ENCODE data around the gene FOXO6.

FOXO6 gene

DNA sequence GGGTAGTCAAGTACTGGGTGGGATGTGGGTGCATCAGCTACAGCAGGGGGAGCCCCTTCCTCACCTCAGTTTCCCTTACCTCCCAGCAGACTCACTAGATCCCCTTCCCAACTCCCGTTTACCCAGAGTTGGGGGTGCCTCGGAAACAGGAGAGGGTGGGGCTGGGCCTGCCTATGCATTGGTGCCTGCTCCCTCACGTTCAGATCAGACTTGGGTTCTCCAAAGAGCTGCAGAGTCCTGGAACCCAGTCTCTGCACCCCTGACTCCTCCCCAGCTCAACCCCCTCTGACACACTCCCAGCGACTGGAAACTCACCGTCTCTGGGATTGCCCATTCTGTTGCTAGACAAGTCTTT lies 6.0 kb downstream of the FOXO6 start:
- DNase-seq (ENCODE audit: low spot score): no peak

DNA sequence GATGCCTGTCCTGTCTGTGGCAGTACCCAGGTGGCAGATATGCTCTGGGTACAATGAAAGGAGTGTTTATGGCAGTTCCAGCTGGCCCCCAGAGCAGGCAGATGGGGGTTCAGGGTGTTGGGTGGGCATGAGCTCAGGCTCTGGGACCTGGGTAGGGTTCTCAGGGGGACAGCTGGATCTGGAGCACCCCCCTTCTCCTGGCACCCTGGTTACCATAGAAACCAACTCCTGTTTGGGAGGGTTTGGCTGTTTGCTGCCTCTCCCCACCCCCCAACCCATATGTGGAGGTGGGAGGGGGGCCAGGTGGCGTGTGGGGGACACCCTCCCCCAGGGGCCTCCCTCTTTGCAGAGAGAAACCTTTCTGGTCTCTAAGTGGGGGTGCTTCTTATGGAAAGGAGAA lies 7.1 kb downstream of the FOXO6 start:
- no peak for DNase-seq (ENCODE audit: low spot score)

DNA sequence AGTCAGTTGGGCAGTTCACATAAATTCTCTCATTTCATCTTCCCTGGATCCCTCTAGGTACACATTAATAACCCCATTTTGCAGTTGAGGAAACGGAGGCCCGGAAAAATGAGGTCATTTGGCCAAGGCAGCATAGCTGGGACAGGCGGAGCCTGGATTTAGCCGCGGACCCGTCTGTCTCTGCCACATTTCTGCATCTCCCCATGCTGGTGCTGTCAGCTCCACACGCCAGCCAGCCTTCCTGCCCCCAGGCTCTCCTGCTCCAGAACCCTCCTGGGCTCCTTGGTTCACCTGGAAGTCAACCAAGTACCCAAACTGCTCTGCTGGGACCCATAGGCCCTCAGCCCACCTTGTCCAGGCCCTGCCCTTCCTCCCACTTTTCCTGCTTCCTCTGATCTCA lies 7.6 kb downstream of the FOXO6 start:
- DNase-seq (ENCODE audit: low spot score): no peak

DNA sequence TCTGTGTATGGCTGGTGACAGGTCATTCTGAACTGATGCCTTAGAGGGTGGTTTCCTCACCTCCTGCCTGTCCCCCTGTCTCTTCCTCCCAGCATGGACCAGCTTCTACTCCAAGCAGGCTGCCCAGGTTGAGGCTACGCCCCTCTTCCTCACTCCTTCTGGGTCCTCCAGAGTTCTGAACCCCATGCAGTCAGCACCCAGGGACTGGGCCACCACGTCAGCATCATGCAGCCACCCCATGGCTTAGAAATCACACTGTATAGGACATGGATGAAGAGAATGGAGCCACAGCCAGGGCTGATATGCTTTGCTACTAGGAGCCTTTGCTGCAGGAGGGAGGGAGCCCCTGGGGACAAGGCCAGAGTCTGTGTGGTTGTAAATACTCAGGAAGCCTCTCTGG lies 8.3 kb downstream of the FOXO6 start:
- DNase-seq (ENCODE audit: low spot score): no peak

- no peak for DNase-seq (ENCODE audit: low spot score)
Observed at GRCh38 chr1:41370225-41370624, 9.0 kb downstream of the FOXO6 start.

GRCh38 chr1:41370756-41371420 lies 9.7 kb downstream of the FOXO6 start:
- DNase-seq (ENCODE audit: low spot score): no peak

DNA sequence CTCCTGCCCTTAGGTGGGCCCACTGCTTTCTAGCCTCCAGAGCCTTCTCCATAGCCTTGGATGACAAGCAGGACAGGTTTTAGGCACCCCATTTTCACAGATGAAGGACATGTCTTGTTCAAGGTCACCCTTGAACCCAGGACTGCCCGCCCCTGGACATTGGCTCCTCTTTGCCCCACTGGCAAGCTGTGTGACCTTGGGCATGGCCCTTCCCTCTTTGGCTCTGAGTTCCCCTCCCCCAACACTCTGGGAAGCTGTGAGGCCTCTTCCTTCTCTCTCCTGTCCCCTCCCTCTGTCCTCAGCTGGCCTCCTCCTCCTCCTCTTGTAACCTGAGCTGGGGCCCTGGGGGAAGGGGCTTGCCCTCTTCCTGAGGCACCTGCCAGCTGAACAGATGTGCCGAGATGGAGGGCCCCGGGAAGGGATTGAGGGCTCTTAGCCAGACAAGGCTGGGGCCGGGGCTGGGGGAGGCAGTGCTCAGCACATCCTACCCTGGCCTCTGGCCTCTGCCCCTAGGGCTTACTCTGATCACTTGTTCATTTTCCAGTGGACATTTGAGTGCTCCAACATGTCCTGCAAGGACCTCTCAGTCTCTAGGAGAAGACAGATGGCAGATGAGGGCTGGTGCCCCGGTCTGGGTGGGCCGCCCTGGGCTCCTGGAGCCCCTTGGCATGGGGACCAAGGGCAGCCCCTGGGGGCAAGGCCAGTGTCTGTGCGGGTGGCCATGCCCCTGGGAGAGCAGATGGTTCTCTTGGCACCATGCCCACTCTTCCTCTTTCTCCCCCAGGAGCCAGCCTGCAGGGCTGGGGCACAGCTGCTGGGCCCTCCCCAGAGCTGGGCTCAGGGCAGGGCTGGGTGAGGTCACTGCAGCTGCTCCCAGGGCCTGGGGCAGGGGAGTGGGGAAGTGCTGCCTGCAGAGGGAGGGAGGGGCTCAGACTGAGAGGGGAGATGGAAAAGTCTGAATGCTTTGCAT lies 10.7 kb downstream of the FOXO6 start:
- DNase-seq (ENCODE audit: low spot score): peak; percentile 83

DNA sequence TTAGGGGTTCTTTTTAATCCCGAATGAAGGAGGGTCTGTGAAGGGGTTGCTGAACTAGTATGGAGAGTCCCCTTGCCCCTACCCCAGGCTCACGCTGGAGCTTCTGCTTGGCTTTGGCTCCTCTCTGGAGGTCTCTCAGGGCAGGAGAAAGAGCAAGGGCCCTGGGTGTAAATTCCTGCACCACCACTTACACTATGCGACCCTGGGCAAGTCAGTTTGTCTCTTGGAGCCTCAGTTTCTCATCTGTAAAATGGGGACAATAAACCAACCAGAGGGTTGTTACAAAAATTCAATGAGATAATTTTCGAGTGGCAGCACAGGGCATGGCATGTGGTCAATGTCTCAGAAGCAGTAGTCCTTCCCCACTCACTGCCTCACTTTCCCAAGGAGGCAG lies 11.4 kb downstream of the FOXO6 start:
- DNase-seq (ENCODE audit: low spot score): no peak

GRCh38 chr1:41373373-41373772 lies 12.1 kb downstream of the FOXO6 start:
- no peak for DNase-seq (ENCODE audit: low spot score)

- no peak for DNase-seq (ENCODE audit: low spot score)
Observed at GRCh38 chr1:41374711-41375110, 13.5 kb downstream of the FOXO6 start.

- no peak for DNase-seq (ENCODE audit: low spot score)
Observed at GRCh38 chr1:41377397-41377796, 16.2 kb downstream of the FOXO6 start.

GRCh38 chr1:41378222-41378621 lies 17.0 kb downstream of the FOXO6 start:
- DNase-seq (ENCODE audit: low spot score): no peak

DNA sequence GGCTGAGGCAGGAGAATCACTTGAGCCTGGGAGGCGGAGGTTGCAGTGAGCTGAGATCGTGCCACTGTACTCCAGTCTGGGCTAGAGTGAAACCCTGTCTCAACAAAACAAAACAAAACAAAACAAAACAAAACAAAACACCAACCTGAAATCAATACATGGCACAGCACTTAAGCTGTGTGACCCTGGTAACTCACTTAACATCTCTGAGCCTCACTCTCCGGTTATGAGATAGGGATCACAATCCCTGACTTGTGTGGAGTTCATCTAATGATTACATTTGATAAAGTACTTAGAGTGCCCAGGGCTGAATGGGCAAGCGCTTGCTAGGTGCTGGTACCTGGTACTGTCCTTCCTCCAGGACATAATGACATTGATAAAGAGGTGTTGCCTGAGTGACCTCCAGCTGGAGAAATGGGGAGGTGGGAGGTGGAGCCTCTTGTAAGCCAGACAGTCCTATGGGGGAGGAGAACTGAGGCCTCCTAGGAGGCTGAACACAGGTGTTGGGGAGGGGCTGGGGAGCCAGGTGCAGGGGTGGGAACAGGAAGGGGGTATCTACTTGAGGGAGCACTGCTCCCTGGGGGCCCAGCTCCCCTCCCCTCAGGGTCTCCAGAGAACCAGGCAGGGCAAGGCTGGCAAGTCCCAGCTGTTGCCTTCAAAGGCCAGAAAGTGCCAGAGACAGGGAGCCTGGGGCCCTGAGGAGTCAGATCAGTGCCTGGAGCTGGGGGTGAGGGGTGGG lies 17.9 kb downstream of the FOXO6 start:
- no peak for DNase-seq (ENCODE audit: low spot score)

GRCh38 chr1:41379738-41380130 lies 18.5 kb downstream of the FOXO6 start:
- DNase-seq (ENCODE audit: low spot score): no peak

DNA sequence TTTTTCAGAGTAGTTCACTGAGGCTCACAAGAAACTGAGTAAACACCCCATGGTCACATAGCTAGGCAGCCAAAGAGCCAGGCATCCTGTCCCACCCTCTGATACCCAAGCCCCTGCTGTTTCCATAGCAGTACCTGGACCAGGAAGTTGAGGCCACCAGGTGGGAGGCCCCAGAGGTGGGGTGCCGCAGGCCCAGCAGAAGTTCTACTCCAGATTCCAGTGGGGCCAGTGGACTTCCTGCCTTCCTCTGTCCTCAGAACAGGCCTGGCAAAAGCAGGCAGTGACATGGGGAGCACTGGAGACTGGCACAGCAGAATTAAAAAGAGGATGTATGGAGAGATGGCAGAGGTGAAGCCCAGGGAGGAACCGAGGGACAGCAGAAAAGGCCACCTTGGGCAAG lies 19.0 kb downstream of the FOXO6 start:
- no peak for DNase-seq (ENCODE audit: low spot score)

DNA sequence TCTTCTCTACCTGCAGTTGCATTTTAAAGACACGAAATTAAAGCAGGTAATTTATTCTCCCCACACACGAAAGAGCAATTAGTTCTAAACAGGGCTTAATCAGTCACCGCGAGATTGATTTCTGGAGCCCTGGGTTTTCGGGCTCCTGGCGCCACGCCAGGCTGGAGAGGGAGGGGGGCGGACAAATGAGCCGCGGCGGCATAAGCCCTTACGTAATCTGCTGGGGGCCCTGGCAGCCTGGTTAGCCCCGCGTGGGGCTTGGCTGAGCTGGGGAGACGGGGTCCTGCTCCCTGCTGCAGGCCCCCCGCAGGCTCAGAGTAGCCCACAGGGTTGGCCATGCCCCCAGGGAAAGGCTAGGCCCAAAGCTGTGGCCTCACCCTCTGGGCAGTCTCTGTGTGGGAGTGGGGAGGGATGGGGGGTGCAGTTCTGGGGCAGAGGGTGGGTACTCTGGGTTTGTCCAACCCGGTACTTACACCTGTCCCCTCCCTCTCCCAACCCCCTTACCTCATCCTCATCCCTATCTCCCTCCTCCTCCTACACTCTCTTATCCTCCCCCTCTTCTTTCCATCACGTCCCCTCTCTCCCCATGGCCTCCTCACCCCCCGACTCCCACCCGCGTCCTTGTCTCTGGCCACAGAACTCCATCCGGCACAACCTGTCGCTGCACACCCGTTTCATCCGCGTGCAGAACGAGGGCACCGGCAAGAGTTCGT lies 19.9 kb downstream of the FOXO6 start:
- DNase-seq (ENCODE audit: low spot score): peak; percentile 90

DNA sequence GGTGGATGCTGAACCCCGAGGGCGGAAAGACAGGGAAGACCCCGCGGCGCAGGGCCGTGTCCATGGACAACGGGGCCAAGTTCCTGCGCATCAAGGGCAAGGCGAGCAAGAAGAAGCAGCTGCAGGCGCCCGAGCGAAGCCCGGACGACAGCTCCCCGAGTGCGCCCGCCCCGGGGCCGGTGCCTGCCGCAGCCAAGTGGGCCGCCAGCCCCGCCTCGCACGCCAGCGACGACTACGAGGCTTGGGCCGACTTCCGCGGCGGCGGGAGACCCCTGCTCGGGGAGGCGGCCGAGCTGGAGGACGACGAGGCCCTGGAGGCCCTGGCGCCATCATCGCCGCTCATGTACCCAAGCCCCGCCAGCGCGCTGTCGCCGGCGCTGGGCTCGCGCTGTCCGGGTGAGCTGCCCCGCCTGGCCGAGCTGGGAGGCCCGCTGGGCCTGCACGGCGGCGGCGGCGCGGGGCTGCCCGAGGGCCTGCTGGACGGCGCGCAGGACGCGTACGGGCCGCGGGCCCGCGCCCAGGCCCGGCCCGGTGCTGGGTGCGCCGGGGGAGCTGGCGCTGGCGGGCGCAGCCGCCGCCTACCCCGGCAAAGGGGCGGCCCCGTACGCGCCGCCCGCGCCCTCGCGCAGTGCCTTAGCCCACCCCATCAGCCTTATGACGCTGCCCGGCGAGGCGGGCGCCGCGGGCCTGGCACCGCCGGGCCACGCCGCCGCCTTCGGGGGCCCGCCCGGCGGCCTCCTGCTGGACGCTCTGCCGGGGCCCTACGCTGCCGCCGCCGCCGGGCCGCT lies 20.7 kb downstream of the FOXO6 start:
- DNase-seq (ENCODE audit: low spot score): no peak

GRCh38 chr1:41382480-41383090 lies 21.4 kb downstream of the FOXO6 start:
- DNase-seq (ENCODE audit: low spot score): no peak

- DNase-seq (ENCODE audit: low spot score): no peak
Observed at GRCh38 chr1:41383094-41383852, 22.0 kb downstream of the FOXO6 start.

- no peak for DNase-seq (ENCODE audit: low spot score)
Observed at GRCh38 chr1:41384579-41384978, 23.3 kb downstream of the FOXO6 start.
